ENCODE measurements around the gene DBI.
A peak's percentile ranks its signal among the peaks of the same experiment; 100 is the strongest.

The DBI gene

GRCh38 chr2:119366649-119367471, at the start of gene DBI, which contains the start of gene C2orf76:
TSS of gene DBI (plus strand) at chr2:119366977. CDS start at chr2:119367052, 75 bp downstream.
TSS of gene C2orf76 (minus strand) at chr2:119366834. CDS start at chr2:119339959, 26,875 bp downstream.
- DNase-seq (ENCODE audit: low spot score), result peak; percentile 97

- no peak for DNase-seq (ENCODE audit: low spot score)
Measured at GRCh38 chr2:119317554-119317953, 49.2 kb upstream of the DBI start.

GRCh38 chr2:119319593-119319992, 47.2 kb upstream of the DBI start:
- DNase-seq (ENCODE audit: low spot score), result no peak

GRCh38 chr2:119323459-119323858, 43.3 kb upstream of the DBI start:
- DNase-seq (ENCODE audit: low spot score), result no peak

DNA sequence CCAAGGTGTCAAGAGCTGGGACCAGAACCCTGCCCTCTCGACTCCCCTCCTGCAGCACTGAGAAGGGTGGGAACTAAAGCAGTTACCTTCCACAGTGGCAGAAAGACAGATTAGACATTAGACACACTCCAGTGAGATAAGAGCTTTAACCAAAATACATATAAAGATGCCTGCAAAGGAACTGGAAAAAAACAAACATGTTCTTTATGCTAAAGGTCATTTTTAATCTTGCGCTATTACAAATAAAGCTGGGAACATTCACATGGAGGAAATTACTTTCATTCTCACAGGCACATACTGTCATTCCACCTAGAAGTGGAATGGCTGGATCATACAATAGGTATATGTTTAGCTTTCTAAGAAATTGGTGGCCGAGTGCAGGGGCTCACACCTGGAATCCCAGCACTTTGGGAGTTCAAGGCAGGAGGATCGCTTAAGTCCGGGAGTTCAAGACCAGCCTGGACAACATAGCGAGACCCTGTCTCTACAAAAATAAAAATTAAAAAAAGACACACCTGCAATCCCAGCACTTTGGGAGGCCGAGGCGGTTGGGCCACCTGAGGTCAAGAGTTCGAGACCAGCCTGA, 42.0 kb upstream of the DBI start:
- DNase-seq (ENCODE audit: low spot score), result no peak

DNA sequence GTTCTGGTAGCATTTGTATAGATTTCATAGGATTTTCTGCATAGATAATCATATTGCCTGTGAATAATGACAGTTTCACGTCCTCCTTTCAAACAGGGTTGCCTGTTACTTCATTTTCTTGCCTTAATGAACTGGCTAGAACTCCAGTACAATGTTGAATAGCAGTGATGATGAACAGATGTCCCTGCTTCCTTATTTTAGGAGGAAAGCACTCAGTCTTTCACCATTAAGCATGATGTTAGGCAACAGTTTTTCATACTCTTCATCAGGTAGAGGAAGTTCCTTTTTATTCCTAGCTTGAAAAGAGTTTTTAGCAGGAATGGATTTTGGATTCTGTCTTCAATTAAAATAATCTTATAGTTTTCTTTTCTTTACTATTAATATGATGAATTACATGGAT, 39.8 kb upstream of the DBI start:
- no peak for DNase-seq (ENCODE audit: low spot score)

DNA sequence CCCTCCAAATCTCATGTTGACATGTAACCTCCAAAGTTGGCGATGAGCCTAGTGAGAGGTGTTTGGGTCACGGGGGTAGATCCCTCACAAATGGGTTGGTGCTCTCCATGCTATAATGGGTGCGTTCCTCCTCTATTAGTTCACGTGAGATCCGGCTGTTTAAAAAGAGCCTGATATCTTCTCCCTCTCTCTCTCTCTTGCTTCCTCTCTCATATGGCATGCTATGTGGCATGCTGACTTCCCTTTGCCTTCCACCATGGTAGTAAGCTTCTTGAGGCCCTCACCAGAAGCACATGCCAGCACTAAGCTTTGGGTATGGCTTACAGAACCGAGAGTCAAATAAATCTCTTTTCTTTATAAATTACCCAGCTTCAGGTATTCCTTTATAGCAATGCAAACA, 39.3 kb upstream of the DBI start:
- DNase-seq (ENCODE audit: low spot score), result no peak

DNA sequence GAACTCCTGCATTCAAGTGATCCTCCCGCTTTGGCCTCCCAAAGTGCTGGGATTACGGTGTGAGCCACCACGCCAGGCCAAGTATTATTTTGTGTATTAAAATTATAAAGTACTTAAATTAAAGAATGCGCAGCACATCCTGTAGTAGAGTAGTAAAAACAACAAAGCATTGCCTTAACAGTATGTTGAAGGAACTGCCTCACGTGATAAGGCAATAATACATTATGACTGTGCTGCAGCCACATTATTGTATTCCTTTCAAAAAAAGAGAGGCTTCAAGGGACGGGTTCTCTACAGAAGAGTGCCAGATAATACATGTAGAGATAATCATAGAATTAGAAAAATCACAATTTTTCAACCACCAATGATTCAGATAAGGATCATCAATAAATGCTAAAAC, 33.8 kb upstream of the DBI start:
- DNase-seq (ENCODE audit: low spot score), result no peak

GRCh38 chr2:119333360-119333759, 33.4 kb upstream of the DBI start:
- no peak for DNase-seq (ENCODE audit: low spot score)

DNA sequence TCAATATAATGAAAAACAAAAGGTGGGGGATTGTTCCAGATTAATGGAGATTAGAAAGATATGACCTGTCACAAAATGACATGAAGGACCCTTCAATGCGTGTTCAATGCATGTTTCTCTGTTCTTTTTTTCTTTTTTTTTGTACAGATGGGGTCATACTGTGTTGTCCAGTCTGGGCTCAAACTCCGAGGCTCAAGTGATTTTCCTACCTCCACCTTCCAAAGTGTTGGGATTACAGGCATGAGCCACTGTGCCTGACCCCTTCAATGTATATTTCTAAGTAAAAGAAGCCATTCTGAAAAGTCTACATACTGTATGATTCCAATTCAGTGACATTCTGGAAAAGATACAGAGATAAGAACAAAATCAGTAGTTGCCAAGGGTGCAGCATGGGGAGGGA, 32.9 kb upstream of the DBI start:
- DNase-seq (ENCODE audit: low spot score), result no peak

GRCh38 chr2:119337749-119338148, 29.0 kb upstream of the DBI start:
- no peak for DNase-seq (ENCODE audit: low spot score)

DNA sequence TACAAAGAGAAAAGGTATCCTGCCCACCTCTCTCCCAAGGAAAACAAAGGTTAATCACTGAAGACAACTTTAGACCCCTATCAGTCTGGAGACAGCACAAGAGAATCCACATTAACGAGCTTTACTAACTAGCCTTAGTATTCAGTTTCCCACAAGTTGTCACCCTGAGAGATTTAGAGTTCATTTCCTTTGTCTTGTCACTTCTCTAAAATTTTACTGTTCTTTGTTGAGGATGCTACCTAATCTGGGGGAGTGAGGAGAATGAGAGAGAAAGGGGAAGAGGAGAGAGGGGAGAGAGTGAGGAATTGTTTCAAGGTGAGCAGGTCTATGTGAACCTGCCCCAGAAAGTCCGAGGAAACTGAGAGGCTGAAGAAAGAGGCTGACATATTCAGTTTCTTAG, 28.5 kb upstream of the DBI start:
- no peak for DNase-seq (ENCODE audit: low spot score)

DNA sequence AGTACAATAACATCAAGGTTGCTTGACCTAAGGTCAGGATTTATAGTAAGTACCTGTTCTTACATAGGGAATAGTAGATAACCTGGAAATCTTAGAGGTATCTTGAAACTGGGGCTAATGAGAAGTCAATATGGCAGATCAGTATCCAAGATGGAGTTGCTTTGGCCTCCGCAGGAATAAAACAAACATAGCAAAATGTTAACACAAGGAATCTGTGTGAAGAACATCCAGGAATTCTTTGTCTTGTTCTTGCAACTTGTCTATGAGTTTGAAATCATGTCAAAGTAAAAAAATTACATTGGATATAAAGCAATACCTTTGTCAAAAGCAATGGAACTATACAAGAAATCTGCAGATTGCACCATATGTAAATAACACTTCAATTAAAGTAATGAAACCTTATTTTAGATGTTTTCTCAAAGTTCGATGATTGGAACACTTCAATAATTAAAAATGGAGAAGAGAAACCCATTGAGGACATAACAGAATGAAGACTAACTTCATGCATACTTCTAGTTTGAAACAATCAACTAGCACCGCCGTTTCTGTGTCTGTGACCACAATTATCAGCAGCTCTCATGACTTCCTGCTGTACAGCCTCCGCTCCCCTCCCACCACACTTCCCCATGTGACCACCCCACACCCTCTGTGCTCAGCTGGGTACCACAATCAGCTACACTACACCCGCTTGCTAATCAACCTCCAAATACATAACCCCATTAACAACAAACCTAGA, 27.8 kb upstream of the DBI start:
- DNase-seq (ENCODE audit: low spot score), result peak; percentile 56

DNA sequence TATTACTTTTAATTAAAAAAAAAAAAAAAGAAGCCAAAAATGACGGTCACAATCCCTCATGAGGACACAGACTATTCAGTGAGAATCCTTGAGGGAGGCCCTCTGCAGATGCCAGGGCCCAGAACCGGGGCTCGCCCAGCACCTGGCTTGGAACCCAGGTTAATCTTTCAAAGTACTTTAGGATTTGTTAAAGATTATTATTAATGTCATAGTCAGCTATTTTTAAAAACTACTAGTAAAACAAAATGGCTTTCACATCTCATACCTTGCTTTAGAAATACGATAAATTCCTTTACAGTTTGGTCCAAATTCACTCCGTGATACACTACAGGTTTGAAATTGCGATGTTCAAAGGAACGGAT, 27.2 kb upstream of the DBI start:
- no peak for DNase-seq (ENCODE audit: low spot score)

DNA sequence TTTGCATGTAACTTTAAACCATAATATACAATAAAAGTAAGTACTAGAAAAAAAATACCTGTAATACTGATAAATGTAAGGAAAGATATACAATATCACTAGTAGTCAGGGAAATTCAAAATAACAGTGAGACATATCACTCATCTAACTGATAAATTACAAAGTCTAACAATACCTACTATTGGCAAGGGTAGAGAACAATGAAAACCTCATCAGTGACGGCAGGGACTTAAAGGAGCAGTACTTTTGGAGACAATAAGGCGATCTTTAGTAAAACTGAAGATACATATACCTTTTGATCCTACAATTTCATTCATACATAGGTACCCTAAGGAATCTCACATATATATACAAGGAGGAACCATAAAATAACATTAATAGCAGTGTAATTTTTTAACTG, 25.1 kb upstream of the DBI start:
- no peak for DNase-seq (ENCODE audit: low spot score)

- no peak for DNase-seq (ENCODE audit: low spot score)
Measured at GRCh38 chr2:119349289-119349688, 17.5 kb upstream of the DBI start.

- peak; percentile 38 for DNase-seq (ENCODE audit: low spot score)
Measured at GRCh38 chr2:119350311-119350998, 16.3 kb upstream of the DBI start.

- peak; percentile 93 for DNase-seq (ENCODE audit: low spot score)
Measured at GRCh38 chr2:119352357-119352756, 14.4 kb upstream of the DBI start.

- DNase-seq (ENCODE audit: low spot score), result no peak
Measured at GRCh38 chr2:119354860-119355259, 11.9 kb upstream of the DBI start.

DNA sequence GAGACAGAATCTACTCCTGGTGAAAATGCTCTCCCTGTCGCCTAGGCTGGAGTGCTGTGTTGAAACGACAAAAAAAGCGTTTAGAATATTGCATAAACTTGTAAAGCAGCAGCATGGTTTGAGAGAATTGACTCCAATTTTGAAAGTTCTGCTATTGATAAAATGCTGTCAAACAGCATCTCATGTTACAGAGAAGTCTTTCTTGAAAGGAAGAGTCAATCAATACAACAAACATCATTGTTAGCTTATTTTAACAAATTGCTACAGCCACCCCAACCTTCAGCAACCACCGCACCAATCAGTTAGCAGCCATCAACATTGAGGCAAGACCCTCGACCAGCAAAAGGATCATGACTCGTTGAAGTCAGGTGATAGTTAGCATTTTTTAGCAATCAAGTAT, 7.0 kb upstream of the DBI start:
- DNase-seq (ENCODE audit: low spot score), result no peak

GRCh38 chr2:119360423-119360966, 6.3 kb upstream of the DBI start:
- no peak for DNase-seq (ENCODE audit: low spot score)

GRCh38 chr2:119364798-119365197, 2.0 kb upstream of the DBI start:
- no peak for DNase-seq (ENCODE audit: low spot score)

All from NAMALWA (cell line).